Sigmoid colon (tissue), 3 donors: Measurements from ENCODE around the gene STIL.

Source experiments
- CTCF ChIP-seq, 4 experiments: fragments of 450-650 bp in 3 of 4; fragments of 200-600 bp in 1 of 4; IDR thresholded peaks; one replicate each; pipeline ENCODE4 v1.5.1; 2016 to 2019; ENCODE audit warnings: antibody characterized with exemption in 4 of 4, mild to moderate bottlenecking in 3 of 4, moderate library complexity in 2 of 4
- POLR2A ChIP-seq, 2 donors: fragments of 450-650 bp; IDR thresholded peaks; one replicate each; pipeline ENCODE4 v1.6.1; 2016; ENCODE audit warnings: antibody characterized with exemption in 2 of 2, mild to moderate bottlenecking in 2 of 2, moderate library complexity in 2 of 2

- TF ChIP-seq POLR2A (IDR thresholded peaks at IDR 0.05) (no peak), CTCF (IDR thresholded peaks at IDR 0.05) (no peak)
Measured at GRCh38 chr1:47348246-47348645, 34.3 kb upstream of the STIL start.
